T-helper 9 cell (primary cell): ENCODE data around the gene KCNAB1.
A peak's percentile ranks its signal among the peaks of the same experiment; 100 is the strongest.

Experiments
- DNase-seq: peaks from one replicate; pipeline ENCODE4 v3.0.0-alpha.2; 2020

Gene KCNAB1

DNA sequence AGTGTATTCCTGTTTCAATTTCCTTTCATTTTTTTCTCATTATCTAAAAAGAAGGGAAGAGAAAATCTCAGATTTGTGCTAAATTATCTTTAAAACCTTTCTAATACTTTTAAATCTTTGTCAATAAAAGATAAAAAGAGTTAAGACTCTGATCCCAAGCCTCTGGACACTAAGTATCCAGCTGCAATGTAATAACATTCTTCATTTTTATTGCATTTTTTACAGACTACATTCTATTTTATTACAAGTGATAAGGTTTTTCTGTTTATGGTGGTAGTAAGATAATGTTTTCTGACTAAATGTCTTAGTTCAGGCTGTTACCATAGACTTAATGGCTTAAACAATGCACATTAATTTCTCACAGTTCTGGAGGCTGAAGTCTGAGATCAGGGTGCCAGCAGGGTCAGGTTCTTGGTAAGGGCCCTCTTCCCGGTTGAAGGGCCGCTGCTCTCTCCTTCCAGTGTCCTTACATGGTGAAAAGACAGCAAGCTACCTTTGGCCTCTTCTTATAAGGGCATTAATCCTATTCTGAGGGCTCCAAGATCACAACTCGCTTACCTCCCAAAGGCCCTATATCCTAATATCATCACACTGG lies 19.7 kb downstream of the KCNAB1 start:
- no peak for DNase-seq

DNA sequence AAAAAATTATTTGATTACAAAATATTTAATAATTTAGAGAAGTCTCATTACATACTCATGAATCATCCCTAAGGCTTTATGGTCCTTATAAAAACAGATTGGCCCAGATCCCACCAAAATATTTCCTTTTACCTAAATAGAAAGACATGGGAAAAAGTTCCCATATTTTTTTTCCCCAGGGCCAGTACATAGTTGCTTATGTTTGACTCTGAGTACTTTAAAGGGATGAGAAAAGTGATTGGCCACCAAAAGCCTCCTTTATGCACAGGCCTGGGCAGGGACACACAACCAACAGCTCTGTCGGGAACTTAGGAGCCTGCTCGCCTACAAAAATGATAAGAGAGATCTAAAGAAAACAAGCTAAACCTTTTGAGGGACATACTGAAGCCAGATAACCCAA lies 22.3 kb downstream of the KCNAB1 start:
- no peak for DNase-seq

DNA sequence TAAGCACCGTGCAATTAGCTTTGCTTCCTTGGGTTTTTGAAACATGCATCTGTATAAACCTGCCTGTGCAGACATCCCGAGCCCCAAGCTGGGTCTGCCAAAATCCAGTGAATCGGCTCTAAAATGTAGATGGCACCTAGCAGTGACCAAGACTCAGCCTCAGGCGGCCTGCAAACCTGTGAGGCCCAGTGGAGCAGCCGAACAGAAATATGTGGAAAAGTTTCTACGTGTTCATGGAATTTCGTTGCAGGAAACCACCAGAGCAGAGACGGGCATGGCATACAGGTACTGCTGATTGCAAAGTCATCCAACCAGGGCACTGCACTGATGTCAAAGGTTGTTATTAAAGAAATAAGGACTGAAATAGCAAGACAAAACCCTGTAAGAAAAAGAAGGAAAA lies 22.8 kb downstream of the KCNAB1 start:
- no peak for DNase-seq

DNA sequence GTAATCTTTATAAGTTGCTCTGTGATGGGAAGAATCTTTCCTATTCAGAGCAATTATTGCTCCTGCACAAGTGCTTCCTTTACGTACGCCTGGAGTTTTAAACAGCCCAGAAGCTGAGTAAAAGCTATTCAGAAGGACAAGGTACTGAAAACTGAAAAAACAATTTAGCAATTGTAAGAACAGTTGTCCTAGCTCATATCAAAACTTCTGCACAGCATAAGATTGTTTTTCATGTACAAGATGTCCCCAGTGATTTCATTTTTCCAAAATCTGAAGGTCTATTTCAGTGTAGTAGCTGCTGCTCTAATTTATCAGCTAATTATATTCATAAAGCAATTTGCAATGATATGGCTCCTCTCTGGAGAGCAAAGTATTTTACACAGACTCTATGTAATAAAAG lies 23.7 kb downstream of the KCNAB1 start:
- no peak for DNase-seq

DNA sequence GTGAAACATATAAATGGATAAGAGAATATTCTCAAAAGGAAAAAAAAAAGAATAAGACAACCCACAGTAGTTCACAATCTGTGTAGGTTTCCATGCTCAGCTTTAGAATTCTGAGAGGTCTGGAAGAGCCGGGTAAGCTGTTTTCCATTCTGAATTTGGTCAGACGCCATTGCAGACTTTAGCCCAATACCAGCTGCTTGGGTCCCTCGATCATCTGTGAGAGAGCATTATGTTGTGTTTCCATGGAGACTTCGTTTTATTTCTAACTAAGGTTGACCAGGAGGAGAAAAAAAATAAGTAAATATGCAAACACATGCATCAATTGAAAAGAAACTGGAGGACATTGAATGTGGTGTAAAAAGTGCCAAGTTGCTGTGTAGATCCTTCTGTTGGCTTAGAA lies 25.5 kb downstream of the KCNAB1 start:
- no peak for DNase-seq

DNA sequence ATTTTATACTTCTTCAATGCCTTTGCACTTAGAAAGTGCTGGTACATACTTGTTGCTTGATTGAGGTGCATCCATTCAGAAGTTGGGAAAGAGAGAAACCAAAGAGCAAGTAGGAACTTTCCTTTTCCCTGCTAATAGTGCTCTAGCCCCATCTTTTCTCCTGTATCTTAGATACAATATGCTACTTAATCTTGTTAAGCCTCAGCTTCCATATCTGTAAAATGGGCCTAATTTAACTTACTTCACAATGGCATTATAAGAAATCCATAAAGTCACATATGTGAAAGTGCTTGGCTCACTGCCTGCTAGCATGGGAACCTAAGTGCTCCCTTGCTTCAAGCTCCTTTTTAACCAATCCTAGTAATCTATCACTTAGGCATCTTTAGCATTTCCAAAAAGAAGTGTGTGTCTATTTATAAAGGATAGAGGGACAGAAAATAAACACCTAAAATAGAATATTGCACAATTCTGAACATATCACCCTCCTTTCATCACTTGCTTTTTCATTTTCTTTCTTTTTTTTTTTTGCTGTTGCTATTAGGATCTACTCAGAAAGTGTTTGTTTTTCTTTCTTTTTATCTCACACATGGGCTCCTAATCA lies 28.1 kb downstream of the KCNAB1 start:
- DNase-seq = no peak

DNA sequence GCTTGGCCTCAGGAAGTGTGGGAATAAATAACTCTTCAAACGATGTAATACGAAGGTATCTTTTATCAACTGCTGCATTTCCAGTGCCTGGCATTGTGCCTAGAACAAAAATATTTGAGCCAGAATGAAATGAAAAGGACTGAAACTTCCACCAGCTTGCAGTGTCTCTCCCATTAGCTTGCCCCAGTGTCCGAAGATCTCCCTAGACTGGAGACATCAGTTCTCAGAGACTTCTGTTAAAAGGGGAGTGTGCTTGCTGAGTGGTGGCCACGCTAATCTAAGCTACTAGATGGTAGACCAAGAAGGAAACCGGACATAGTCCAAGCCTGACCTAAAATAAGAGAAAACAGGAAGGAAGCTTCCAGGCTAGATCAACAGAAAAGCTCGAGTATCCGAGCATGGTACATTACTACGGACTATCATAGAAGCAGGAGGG lies 28.6 kb downstream of the KCNAB1 start:
- no peak for DNase-seq

DNA sequence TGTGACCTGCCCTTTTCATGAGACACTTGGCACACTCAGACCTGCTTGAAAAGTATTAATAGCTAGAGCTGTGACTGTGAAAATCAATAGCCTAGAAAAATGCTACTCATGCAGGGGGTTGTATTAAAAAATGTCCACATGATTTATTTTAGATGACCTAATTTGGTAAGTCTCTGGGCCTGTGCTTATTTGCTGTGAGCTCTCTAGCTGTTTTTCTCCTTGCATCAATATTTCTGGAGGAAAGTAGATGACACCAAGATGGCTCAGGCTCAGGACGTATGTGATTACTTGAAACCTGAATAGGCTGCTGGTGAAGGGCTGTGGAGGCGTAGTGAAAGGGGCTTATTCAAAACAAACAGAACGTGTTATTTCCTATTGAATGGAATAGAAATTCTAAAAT lies 29.5 kb downstream of the KCNAB1 start:
- no peak for DNase-seq

DNA sequence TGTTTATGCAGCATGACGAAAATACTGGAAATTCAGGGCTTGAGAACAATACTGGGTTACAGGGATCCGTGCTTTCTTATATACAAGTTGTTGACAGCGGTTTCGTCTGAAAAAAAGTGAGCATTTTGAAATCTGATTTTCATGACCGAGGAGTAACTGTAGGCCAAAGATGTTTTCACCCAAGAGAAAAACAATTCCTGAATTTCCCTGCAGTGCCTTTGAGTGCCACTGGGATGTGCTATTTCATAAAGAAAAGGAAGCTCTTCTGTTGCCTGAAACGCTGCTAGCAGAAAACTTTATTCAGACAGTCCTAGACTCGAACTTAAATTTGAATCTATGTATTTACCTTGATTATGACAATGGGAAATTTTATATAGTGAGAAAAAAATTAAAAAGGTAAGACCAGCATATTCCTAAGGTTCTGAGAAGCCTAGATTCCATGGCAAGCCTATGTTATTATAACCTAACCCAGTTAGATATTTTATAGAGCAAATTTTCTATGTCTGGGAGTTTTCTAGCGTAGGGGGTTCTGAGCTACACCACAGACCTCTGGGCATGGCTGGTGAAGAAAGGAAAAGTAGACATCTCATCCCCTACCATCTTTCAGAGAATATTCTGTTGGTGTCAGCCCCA lies 30.2 kb downstream of the KCNAB1 start:
- peak; percentile 7 for DNase-seq

DNA sequence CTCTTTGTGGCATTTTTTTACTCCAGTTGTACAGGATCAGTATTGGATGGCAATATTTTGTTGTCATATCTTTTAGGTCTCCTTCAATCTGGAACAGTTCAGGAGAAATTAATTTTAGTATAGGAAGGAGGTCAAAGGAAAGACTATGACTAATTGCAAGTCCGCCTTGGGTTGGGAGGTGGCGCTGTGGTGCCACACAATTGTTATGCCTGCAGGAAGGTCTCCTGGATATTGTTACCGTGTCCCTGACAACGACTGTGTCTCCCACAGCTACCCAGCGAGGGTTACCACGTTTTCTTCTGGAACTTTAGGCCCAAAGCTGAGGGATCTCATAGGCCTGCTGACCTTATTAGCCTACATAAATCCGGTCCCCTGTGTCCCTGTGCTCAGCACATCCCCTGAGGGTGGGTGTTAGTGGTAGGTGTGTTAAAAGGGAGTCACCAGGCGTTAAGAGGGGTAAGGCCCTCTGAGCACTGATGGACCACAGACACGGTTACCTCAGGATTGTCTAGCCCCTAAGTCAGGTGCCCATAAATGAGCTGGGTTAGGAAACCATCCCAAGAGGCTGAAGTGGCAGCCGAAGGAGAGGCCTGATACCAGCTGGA lies 31.5 kb downstream of the KCNAB1 start:
- peak; percentile 41 for DNase-seq

DNA sequence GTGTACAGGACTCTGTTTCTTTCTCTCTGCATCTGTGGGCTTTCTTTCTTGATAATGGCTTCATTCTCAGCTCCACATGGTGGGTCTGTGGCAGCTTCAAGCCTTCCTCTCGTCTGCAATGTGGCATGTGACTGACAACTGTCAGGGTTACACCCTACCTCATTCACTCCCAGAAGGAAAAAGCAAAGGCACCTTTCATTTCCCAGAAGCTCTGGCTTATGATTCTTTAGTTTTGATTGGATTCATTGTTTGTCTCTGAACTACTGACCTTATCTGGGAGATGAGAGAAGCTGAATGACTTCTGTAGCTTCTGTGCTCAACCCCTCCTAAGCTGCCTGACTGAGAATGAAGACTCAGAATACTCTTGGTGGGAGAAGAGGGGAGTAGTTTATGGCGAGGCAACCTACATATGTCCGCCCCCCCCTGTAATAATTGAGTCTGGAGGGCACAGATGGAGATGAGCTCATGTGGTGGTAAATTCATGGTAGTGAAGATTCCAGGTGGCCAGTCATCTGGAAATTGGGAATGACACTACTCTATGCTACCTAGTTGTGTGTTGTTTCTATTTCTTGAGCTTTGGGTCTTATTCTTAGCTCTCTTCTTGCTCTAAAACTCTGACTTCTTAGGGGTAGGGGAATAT lies 38.4 kb downstream of the KCNAB1 start:
- DNase-seq = no peak

DNA sequence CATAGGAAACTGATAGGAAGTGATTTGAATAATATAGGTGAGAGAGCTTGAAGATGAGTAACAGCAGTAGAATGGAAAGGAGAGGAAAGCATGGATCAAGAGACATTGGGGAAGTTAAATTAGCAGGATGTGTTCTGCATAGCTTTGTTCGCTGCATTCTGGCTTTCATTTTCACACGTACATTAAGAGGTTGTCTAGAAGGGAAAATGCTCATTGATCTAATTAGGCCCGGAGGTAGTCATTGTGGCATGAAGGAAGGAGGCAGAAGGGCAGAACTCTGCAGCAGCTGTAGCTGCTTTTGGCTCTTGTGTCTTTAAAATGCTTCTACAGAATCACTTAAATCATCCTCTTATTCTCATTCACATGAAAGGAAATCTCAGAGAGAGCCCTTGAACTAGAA lies 40.3 kb downstream of the KCNAB1 start:
- no peak for DNase-seq

DNA sequence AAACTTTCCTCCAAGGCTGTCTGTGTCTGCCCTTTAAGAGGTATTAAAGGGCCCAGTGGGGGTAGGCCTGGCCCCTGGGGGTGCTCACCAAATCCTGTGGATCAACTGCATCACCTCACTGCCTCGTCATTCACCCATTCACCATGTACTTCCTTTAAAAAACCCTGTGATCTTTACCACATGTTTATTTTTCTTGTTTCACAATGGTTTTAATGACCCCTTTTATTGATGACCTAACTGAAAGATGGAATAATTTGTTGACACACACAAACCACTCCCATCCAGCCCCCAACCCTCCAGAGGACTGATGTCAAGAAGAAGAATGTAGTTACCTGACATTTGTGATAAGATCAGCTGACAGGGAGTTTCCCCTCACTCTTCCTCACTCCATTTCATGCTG lies 40.8 kb downstream of the KCNAB1 start:
- DNase-seq = peak; percentile 5

DNA sequence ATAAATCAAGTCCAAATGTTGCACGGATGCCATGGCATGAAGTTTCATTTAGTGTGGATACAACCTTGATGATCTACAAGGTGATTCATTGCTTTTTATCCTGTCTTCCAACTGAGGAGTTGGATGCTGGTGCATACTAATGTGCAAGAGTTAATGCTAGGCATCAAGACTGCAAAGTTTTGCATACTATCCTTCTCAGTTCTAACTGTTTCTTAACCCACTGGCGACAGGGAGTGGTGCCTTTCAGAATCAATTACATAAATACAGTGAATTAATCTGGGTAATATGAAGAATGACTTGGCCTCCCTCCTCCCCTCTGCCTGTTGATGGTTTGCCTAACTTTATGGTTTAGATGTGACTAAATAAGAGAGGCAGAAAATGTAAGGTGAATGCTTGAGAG lies 43.5 kb downstream of the KCNAB1 start:
- DNase-seq = no peak

DNA sequence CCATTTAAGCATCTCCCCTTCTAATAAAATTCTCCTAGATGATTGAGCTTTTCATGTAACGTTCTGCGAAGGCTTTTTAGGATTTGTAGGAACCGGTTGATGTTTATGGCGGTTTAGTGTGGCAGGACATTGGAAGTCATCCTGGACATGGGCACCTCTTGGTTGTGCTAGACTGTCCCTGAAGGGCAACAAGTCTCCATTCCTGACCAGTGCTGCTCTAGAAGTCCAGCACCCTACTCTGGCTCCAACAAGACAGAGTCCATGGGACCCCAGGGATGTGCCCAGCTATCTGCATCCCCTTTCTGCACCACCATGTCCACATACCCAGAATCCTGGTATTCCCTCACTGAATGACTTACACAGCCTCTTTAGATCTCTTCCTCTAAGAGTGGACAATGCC lies 46.4 kb downstream of the KCNAB1 start:
- no peak for DNase-seq

DNA sequence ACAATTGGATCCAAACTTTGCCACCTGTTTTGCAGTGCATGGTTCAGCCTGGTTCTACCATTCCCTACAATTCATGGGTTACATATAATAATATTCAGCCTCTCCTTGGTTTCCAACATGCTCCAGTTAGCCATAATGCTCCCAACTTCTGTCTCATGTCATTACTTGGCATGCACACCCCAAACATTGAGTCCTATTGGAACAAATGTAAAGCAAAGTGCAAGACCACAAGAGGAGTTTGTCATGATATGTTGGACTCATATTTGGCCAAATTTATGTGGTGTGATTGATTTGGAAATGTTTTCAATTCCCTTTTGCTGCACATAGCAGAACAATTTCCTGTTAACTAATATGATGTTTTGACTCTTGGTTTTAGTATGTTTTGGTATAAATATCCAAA lies 50.2 kb downstream of the KCNAB1 start:
- DNase-seq = no peak

DNA sequence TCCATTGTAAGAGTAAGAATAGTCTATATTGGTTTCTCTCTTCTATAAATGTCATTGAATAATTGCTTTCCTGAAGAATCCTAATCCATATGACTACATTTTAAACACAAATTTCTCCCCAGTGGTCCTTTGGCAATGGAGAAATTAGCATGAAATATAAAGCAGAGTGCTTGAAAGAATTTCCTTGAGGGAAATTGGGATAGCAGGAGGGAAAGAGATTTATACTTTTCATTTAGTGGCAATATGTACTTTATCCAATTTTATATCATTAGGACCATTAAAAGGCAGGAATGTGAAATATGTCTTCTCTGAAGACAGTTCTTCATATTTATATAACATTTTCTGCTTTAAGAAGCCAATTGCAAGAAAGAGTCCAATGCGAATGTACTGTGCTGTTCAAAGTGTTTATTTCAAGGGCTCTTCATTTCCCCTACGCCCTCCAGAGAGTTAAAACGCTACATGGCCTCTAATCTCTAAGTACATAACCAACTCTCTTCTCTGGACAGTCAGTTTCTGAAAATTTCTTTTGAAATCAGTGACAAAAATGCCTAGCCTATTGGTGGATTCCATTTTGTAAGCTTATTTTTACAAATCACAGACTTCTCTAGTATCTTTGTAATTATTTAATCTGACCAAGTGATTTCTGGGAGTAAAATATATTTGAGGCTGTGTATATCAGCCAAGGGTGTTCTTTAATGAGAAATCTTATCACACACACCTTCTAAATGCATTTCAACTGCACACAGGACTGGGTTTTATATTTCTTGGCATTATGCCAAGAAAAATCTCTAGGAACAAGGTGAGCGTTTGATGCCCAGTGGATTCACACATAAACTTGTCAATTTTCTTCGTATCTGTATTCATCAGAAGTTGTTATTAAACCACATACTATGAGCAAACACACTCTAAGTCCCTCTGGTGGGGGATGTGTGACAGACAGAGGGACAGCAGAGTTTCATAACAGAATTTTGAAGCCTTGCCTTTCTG lies 51.2 kb downstream of the KCNAB1 start:
- no peak for DNase-seq

DNA sequence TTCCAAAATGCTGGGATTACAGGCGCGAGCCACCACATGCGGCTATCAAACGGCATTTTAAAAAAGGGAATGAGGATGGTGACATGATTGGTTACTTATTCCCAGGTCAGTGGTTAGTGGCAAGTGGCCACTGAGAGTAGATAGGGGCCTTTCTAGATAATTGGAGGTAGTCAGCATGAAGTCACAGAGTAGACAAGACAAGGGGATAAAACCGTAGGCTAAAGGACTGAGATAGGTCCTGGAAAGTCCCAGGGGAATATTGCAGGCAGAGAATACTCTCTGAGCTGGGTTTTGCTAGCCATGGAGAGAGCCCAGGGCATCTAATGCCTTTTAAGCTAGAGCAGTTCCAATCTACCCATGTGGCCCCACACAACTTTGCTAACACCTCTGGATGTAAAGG lies 52.2 kb downstream of the KCNAB1 start:
- DNase-seq = no peak

DNA sequence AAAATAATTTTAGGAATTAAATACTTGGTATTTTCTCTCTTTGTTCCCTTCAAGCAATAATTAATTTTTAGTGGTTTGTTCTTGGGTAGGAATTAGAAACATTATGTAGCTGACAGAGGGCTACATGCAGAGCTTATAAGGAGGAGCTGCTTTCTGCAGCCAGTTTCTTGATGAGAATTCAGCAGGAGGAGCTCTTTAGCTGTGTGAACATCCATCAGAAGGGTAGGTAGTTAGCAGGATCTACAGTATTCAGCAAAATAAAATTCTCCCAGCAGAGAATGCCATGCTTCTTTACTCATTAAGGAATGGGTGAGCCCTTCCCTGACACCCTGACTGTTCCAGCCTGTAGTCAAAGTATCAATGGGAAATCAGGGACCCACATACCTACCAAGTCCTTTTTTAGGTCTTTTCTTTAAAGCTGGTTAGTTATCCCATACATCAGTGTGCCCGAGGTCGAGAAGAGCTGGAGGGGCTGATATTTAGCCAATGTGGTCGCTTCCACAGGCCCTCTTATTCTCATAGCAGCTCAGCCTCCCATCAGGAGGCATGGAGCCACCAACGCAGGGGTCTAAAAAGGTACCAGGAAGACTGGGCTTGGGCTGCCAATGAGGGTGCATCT lies 54.0 kb downstream of the KCNAB1 start:
- no peak for DNase-seq

DNA sequence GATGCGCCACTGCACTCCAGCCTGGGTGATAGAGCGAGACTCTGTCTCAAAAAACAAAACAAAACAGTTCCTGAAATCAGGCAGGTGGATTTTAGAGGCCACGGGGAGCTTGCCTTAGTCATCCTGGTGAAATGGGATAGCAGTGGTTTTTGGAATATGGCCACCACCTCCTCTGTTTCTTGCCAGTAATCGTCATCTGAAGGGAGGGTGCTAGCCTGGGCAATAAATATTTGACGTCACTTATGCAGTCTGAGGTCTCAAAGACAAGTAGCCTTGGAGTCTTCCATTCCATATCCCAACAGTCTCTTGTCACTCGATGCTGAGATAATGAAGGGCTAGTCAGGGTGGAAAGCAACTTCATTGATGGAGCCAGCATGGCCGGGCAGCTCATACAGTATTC lies 55.2 kb downstream of the KCNAB1 start:
- DNase-seq = no peak

DNA sequence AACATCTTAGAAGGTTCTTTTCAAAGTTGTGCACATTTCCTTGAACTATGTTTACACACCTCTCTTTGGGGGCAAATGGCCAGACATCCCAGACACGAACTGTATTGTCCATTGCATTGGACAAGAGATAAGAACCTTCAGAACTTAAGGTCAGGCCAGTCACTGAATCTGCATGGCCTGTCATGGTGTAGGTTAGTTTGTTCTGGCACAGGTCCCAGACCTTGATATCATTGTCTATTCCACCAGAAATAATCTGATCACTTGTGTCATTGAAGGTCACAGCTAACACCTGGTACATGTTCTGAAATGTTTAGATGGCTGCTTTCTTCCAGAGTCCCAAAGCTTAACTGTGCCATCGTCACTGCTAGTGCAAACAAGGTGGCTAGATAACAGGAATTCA lies 55.7 kb downstream of the KCNAB1 start:
- DNase-seq = no peak

DNA sequence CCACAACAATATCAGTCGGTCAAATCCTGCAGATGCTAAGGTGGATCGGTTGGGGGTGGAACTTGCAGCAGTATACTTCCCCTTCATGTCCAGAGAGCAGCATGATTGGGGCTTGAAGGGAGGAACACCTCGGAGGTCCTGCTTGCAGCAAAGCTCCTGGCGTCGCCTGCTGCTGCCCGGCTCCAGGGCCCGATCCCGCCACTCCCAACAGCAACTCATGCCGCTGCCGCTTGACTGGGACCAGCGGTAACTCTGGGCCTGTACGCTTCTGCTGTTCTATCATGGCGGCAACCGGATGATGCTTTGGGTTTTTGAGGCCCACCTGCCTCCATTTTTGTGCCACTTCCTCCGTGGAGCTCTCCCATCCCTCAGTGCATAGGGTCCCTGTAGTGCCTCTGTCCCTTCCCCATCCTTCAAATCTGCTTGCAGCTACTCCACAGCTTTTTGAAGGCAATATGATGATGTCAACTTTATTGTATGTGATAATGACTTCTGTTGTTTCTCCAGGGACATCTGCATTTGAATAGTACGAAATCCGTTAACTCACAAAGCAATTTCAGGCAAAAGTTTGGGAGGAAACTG lies 56.3 kb downstream of the KCNAB1 start:
- no peak for DNase-seq
